NB4 (cell line): ENCODE data around the gene DYNLL2.

Experiments used
- DNase-seq: peaks from one replicate; pipeline ENCODE4 v3.0.0; 2010; ENCODE audit warnings: low read depth
- H3K4me3 ChIP-seq: one replicate; pipeline ENCODE4 v1.5.1; 2011; ENCODE audit warnings: mild to moderate bottlenecking, low read depth, low read length, moderate library complexity
- CTCF ChIP-seq: IDR thresholded peaks from one replicate; pipeline ENCODE4 v1.5.1; 2012; ENCODE audit warnings: low read depth, low read length
- MAX ChIP-seq: IDR thresholded peaks from 2 replicates; pipeline ENCODE4 v1.6.1; 2011; ENCODE audit warnings: low read depth, low read length
- MYC ChIP-seq: IDR thresholded peaks from 2 replicates; pipeline ENCODE4 v1.6.1; 2011; ENCODE audit warnings: low read depth, low read length
- POLR2A ChIP-seq: IDR thresholded peaks from 2 replicates; pipeline ENCODE4 v1.6.1; 2011; ENCODE audit warnings: mild to moderate bottlenecking; ENCODE audit not compliant: insufficient read length; ENCODE audit errors: extremely low read depth

The DYNLL2 gene

GRCh38 chr17:58052945-58053715 lies 30.1 kb upstream of the DYNLL2 start:
- no peak overlapping the region for H3K4me3 ChIP-seq
- DNase-seq = no peak
- TF ChIP-seq POLR2A = no peak

DNA sequence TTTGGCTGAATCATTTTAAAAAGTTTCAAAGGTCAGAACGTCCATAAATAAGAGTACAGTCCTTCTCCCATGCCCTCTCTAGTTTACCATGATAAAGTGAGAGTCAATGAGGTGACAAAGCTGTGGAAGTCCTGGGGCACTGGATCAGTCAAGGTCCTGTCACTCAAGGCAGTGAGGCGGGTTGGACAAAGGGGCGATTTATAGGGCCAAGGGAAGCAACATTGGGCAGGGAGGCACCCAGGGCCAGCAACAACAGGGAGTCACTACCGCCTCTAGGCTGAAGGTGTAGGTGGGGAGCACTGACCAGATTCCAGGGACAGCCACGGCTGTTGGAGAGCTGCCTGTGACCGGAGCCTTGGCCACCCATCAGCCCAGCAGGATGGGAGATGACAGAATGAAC lies 28.6 kb upstream of the DYNLL2 start:
- TF ChIP-seq POLR2A (no peak), MYC (no peak), CTCF (no peak), MAX (no peak)
- no peak overlapping the region for H3K4me3 ChIP-seq
- DNase-seq = no peak

GRCh38 chr17:58056476-58056875 lies 26.7 kb upstream of the DYNLL2 start:
- no peak overlapping the region for H3K4me3 ChIP-seq
- no peak for TF ChIP-seq POLR2A
- TF ChIP-seq MYC = no peak
- TF ChIP-seq MAX = no peak
- no peak for TF ChIP-seq CTCF
- no peak for DNase-seq

- no peak for TF ChIP-seq MYC
- TF ChIP-seq CTCF = no peak
- no peak for TF ChIP-seq MAX
- no peak for TF ChIP-seq POLR2A
- H3K4me3 ChIP-seq = no peak overlapping the region
- DNase-seq = no peak
Observed at GRCh38 chr17:58059141-58059540, 24.1 kb upstream of the DYNLL2 start.

- DNase-seq = no peak
- TF ChIP-seq POLR2A = no peak
- TF ChIP-seq CTCF = no peak
- TF ChIP-seq MAX = no peak
- no peak for TF ChIP-seq MYC
- H3K4me3 ChIP-seq = no peak overlapping the region
Observed at GRCh38 chr17:58060596-58061191, 22.5 kb upstream of the DYNLL2 start.

DNA sequence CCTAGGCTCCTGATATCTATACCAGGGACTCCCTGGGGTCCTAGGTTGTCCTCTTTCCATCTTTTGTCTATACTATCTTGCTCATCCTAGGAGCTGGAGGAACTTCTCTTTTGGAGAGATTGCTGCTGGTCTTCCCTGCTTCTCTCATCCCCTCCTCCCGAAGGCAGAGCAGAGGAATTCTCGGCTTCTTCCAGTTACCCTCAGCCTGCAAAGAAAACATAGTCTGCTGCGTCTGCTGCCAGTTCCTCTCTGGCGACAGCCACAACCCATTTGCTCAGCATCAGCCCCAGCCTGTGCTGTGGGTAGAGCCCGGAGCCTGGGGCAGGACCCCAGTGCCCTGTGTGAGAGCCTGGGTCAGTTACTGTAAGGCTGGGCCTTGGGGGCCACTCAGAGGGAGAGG lies 21.5 kb upstream of the DYNLL2 start:
- no peak overlapping the region for H3K4me3 ChIP-seq
- no peak for DNase-seq
- TF ChIP-seq MYC (no peak), CTCF (no peak), MAX (no peak), POLR2A (no peak)
